Measurements from ENCODE around the gene UNC13A.

GRCh38 chr19:17620696-17621095 lies 67.5 kb downstream of the UNC13A start:
- no peak for TF ChIP-seq CTCF (IDR thresholded peaks at IDR 0.05)
- TF ChIP-seq ZFX (IDR thresholded peaks at IDR 0.05; ENCODE audit: borderline replicate concordance), result no peak

Data from 22Rv1 (cell line).